Measurements from ENCODE around the gene SOX8.

The SOX8 gene

GRCh38 chr16:1034230-1035065, 52.9 kb downstream of the SOX8 start:
- no peaks in the 10 kb centered on the region for H3K27me3 ChIP-seq (ENCODE audit: insufficient read depth, low read length)

GRCh38 chr16:1035066-1035415, 53.5 kb downstream of the SOX8 start:
- Histone ChIP-seq H4K20me1 (ENCODE audit: insufficient read depth, low read length) (no peaks in the 10 kb centered on the region), H3K4me2 (ENCODE audit: low read length) (no peak overlapping the region), H3K36me3 (ENCODE audit: insufficient read depth, low read length) (no peaks in the 10 kb centered on the region), H3K4me1 (ENCODE audit: insufficient read depth, low read length, severe bottlenecking) (no peaks in the 10 kb centered on the region), H2AFZ (ENCODE audit: low read length) (no peak overlapping the region), H3K9me2 (ENCODE audit: low read depth, low read length) (no peaks in the 10 kb centered on the region), H3K79me2 (ENCODE audit: insufficient read depth, low read length) (no peaks in the 10 kb centered on the region), H3K27ac (ENCODE audit: low read depth, low read length, poor library complexity, severe bottlenecking) (no peak overlapping the region), H3K9ac (ENCODE audit: low read length) (no peak overlapping the region), H3K9me3 (ENCODE audit: low read length) (no peaks in the 10 kb centered on the region), H3K4me3 (ENCODE audit: low read depth, low read length, poor library complexity, severe bottlenecking) (no peak overlapping the region), H3K27me3 (ENCODE audit: insufficient read depth, low read length) (no peaks in the 10 kb centered on the region), H3F3A (ENCODE audit: insufficient read depth, low read length) (no peaks in the 10 kb centered on the region)
- TF ChIP-seq CTCF (IDR thresholded peaks at IDR 0.05; ENCODE audit: low read length) = no peak
- no peak for TF ChIP-seq EZH2 (IDR thresholded peaks at IDR 0.05; ENCODE audit: borderline replicate concordance, low read length)

More at GRCh38 chr16:1034230-1035065, 52.9 kb downstream of the SOX8 start:
- H4K20me1 ChIP-seq (ENCODE audit: insufficient read depth, low read length) = no peaks in the 10 kb centered on the region
- no peak overlapping the region for H3K4me2 ChIP-seq (ENCODE audit: low read length)
- no peaks in the 10 kb centered on the region for H3F3A ChIP-seq (ENCODE audit: insufficient read depth, low read length)
- H3K9ac ChIP-seq (ENCODE audit: low read length) = no peak overlapping the region
- H3K9me2 ChIP-seq (ENCODE audit: low read depth, low read length) = no peaks in the 10 kb centered on the region
- H2AFZ ChIP-seq (ENCODE audit: low read length) = no peak overlapping the region
- no peak overlapping the region for H3K4me3 ChIP-seq (ENCODE audit: low read depth, low read length, poor library complexity, severe bottlenecking)
- H3K79me2 ChIP-seq (ENCODE audit: insufficient read depth, low read length) = no peaks in the 10 kb centered on the region
- TF ChIP-seq EZH2 (IDR thresholded peaks at IDR 0.05; ENCODE audit: borderline replicate concordance, low read length) (no peak), CTCF (IDR thresholded peaks at IDR 0.05; ENCODE audit: low read length) (no peak)
- no peaks in the 10 kb centered on the region for H3K9me3 ChIP-seq (ENCODE audit: low read length)
- no peaks in the 10 kb centered on the region for H3K36me3 ChIP-seq (ENCODE audit: insufficient read depth, low read length)
- H3K27ac ChIP-seq (ENCODE audit: low read depth, low read length, poor library complexity, severe bottlenecking) = no peak overlapping the region
- no peaks in the 10 kb centered on the region for H3K4me1 ChIP-seq (ENCODE audit: insufficient read depth, low read length, severe bottlenecking)

- Histone ChIP-seq H3K27me3 (ENCODE audit: insufficient read depth, low read length) (no peaks in the 10 kb centered on the region), H3K27ac (ENCODE audit: low read depth, low read length, poor library complexity, severe bottlenecking) (no peak overlapping the region), H2AFZ (ENCODE audit: low read length) (no peak overlapping the region), H3K9me2 (ENCODE audit: low read depth, low read length) (no peaks in the 10 kb centered on the region), H3K9me3 (ENCODE audit: low read length) (no peaks in the 10 kb centered on the region), H3K36me3 (ENCODE audit: insufficient read depth, low read length) (no peaks in the 10 kb centered on the region), H3K4me3 (ENCODE audit: low read depth, low read length, poor library complexity, severe bottlenecking) (no peak overlapping the region), H3K4me1 (ENCODE audit: insufficient read depth, low read length, severe bottlenecking) (no peaks in the 10 kb centered on the region), H4K20me1 (ENCODE audit: insufficient read depth, low read length) (no peaks in the 10 kb centered on the region), H3F3A (ENCODE audit: insufficient read depth, low read length) (no peaks in the 10 kb centered on the region), H3K4me2 (ENCODE audit: low read length) (no peak overlapping the region), H3K9ac (ENCODE audit: low read length) (no peak overlapping the region), H3K79me2 (ENCODE audit: insufficient read depth, low read length) (no peaks in the 10 kb centered on the region)
- no peak for TF ChIP-seq EZH2 (IDR thresholded peaks at IDR 0.05; ENCODE audit: borderline replicate concordance, low read length)
- TF ChIP-seq CTCF (IDR thresholded peaks at IDR 0.05; ENCODE audit: low read length) = no peak
Measured at GRCh38 chr16:1036166-1036565, 54.6 kb downstream of the SOX8 start.
